ENCODE data around the gene ELK3.

ELK3 gene

DNA sequence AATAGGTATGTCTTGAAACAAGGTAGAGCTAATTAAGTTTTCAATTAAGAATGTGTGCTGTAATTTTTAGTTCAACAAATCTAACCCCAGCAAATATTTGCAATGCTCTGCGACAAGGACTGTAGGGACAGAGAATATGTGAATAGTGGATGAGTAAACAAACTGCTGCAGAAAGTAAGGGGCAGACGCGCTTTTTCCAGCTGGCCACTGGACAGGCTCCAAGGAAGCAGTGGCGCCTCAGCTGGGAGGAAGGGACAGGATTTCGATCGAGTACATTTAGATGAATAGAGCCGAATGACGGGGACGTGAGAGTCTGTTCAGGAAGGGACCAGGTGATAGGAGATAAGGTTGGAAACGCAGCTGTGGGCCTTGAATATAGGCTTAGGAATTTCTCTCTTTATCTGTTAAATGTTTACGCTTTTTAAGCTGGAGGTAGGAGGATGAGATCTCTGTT lies 69.3 kb downstream of the ELK3 start:
- Histone ChIP-seq H3K27ac (no peak overlapping the region), H3K27me3 (replicated peaks) (no peaks in the 10 kb centered on the region), H3K36me3 (replicated peaks) (peaks cover 34% of the 10 kb centered on the region), H3K4me3 (ENCODE audit: low read depth, low read length) (no peak overlapping the region)
- in situ Hi-C loops (cut with HindIII; ENCODE audit: low pct_ligation_motif_present, low sequenced_read_pairs), result no loop called here
- TF ChIP-seq, protein P1, sequence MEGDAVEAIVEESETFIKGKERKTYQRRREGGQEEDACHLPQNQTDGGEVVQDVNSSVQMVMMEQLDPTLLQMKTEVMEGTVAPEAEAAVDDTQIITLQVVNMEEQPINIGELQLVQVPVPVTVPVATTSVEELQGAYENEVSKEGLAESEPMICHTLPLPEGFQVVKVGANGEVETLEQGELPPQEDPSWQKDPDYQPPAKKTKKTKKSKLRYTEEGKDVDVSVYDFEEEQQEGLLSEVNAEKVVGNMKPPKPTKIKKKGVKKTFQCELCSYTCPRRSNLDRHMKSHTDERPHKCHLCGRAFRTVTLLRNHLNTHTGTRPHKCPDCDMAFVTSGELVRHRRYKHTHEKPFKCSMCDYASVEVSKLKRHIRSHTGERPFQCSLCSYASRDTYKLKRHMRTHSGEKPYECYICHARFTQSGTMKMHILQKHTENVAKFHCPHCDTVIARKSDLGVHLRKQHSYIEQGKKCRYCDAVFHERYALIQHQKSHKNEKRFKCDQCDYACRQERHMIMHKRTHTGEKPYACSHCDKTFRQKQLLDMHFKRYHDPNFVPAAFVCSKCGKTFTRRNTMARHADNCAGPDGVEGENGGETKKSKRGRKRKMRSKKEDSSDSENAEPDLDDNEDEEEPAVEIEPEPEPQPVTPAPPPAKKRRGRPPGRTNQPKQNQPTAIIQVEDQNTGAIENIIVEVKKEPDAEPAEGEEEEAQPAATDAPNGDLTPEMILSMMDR (IDR thresholded peaks at IDR 0.05; ENCODE audit: low read depth, low read length, missing control alignments), result no peak
- DNase-seq, result no peak

DNA sequence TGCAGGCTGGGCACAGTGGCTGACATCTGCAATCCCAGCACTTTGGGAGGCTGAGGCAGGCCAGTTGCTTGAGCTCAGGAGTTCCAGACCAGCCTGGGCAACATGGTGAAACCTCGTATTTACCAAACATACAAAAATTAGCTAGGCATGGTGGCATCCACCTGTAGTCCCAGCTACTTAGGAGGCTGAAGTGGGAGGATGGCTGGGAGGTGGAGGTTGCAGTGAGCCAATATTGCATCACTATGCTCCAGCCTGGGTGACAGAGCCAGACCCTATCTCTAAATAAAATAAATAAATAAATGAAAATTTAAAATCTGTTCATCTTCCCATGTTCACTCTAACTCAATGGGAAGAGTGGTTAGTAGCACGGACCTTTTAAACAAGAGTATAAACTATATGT lies 71.2 kb downstream of the ELK3 start:
- TF ChIP-seq, protein P1 (IDR thresholded peaks at IDR 0.05; ENCODE audit: low read depth, low read length, missing control alignments), result no peak
- DNase-seq, result no peak
- H3K27me3 ChIP-seq (replicated peaks), result no peaks in the 10 kb centered on the region
- H3K36me3 ChIP-seq (replicated peaks), result peaks cover 39% of the 10 kb centered on the region
- in situ Hi-C loops (cut with HindIII; ENCODE audit: low pct_ligation_motif_present, low sequenced_read_pairs), result no loop called here
- H3K4me3 ChIP-seq (ENCODE audit: low read depth, low read length), result no peak overlapping the region
- H3K27ac ChIP-seq, result no peak overlapping the region

DNA sequence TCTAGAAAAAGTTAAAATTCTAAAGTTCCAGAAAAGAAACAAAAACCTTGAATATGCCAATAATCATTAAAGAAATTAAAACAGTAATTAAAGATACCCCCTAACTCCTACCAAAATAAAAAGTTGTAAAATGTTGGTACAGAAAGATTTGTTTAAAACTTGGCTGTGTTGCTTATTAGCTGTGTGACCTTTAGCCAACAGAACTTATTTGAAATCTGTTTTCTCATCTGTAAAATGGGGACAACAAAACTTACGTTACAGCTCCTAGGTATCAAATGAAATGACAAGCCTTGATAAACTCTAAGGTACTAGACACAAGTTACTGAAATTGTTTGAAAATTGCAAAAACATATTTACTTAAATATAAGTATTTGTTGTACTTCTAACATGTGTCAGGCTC lies 71.7 kb downstream of the ELK3 start:
- no peak for DNase-seq
- TF ChIP-seq, protein P1 (IDR thresholded peaks at IDR 0.05; ENCODE audit: low read depth, low read length, missing control alignments), result no peak
- H3K4me3 ChIP-seq (ENCODE audit: low read depth, low read length), result no peak overlapping the region
- in situ Hi-C loops (cut with HindIII; ENCODE audit: low pct_ligation_motif_present, low sequenced_read_pairs), result no loop called here
- H3K36me3 ChIP-seq (replicated peaks), result peaks cover 38% of the 10 kb centered on the region
- no peaks in the 10 kb centered on the region for H3K27me3 ChIP-seq (replicated peaks)
- no peak overlapping the region for H3K27ac ChIP-seq

DNA sequence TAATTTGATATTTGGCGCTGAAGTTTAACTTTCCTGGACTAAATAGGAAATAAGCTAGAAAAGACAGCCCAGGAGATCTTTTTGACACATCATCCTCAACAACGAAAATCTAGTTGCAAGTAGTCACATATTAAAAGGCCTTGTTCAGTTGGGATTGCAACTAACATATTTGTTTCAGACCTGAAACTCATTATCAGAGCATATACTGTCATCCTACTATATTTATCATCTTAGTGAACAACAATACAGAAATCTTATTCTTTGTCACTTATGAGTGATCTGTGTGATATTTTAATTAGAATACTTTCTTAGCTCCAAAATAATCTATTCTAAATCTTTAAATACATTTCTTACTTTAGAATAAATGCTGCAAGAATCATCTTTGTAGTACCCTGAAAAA lies 72.1 kb downstream of the ELK3 start:
- Histone ChIP-seq H3K27ac (no peak overlapping the region), H3K27me3 (replicated peaks) (no peaks in the 10 kb centered on the region), H3K36me3 (replicated peaks) (peaks cover 38% of the 10 kb centered on the region), H3K4me3 (ENCODE audit: low read depth, low read length) (no peak overlapping the region)
- TF ChIP-seq, protein P1 (IDR thresholded peaks at IDR 0.05; ENCODE audit: low read depth, low read length, missing control alignments), result no peak
- in situ Hi-C loops (cut with HindIII; ENCODE audit: low pct_ligation_motif_present, low sequenced_read_pairs), result no loop called here
- no peak for DNase-seq

DNA sequence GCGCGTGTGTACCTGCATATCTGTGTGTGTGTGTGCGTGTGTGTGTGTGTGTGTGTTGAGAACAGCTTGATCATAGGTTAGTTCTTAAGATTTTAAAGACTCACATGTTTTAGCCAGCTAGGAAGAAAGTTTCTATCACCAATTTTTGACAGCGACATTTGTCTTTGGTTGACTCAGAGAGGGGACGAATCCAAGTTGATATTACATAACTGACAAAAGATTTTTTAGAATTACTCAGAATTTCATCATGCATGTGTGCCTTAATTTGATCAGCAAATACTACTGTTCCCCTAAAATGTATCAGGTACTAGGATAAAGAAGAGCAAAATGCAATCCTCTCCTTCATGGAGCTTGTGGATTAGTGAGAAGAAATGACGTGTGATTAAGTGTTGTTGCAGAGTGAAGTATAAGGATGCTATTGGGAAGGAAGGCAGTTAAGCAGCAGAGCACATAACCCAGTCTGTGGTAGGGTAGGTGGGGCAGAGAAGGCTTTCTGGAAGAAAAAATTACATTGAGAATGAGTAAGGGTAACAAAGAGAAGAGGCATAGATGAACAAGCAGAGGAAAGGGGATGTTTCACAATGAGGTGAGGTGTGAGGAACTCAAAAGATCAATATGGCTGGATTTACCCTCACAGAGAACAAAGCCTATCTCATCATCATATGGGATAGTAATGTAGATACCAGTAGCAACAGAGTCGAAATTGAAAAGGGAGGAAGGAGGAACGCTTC lies 77.5 kb downstream of the ELK3 start:
- no peak overlapping the region for H3K27ac ChIP-seq
- DNase-seq, result no peak
- H3K36me3 ChIP-seq (replicated peaks), result peaks cover 51% of the 10 kb centered on the region

More for the DNA sequence above, 77.5 kb downstream of the ELK3 start:
- TF ChIP-seq, protein P1 (IDR thresholded peaks at IDR 0.05; ENCODE audit: low read depth, low read length, missing control alignments), result no peak
- H3K27me3 ChIP-seq (replicated peaks), result no peaks in the 10 kb centered on the region
- in situ Hi-C loops (cut with HindIII; ENCODE audit: low pct_ligation_motif_present, low sequenced_read_pairs), result no loop called here
- H3K4me3 ChIP-seq (ENCODE audit: low read depth, low read length), result no peak overlapping the region

Measured in brain microvascular endothelial cell (primary cell).